Measurements from ENCODE around the gene TTLL6.

The TTLL6 gene

GRCh38 chr17:48732688-48733629 lies 84.1 kb downstream of the TTLL6 start:
- no peaks in the 10 kb centered on the region for H4K20me1 ChIP-seq (ENCODE audit: insufficient read depth, low read length, poor library complexity, severe bottlenecking)
- H3F3A ChIP-seq (ENCODE audit: low read depth), result no peaks in the 10 kb centered on the region
- H3K79me2 ChIP-seq (ENCODE audit: insufficient read depth, low read length), result no peaks in the 10 kb centered on the region
- no peak overlapping the region for H3K9ac ChIP-seq (ENCODE audit: low read depth, low read length, poor library complexity, severe bottlenecking)
- H3K9me3 ChIP-seq (ENCODE audit: insufficient read depth, low read depth, low read length), result no peaks in the 10 kb centered on the region
- no peak overlapping the region for H2AFZ ChIP-seq (ENCODE audit: low read length)
- H3K36me3 ChIP-seq (ENCODE audit: insufficient read depth, low read length), result no peaks in the 10 kb centered on the region
- no peak overlapping the region for H3K4me3 ChIP-seq (ENCODE audit: low read length, poor library complexity, severe bottlenecking)
- H3K4me2 ChIP-seq (ENCODE audit: low read depth, low read length, poor library complexity, severe bottlenecking), result no peak overlapping the region
- H3K9me2 ChIP-seq (replicated peaks; ENCODE audit: low read depth, low read length), result no peaks in the 10 kb centered on the region
- peaks cover 14% of the 10 kb centered on the region for H3K27me3 ChIP-seq (ENCODE audit: insufficient read depth, low read length, poor library complexity, severe bottlenecking)
- TF ChIP-seq EZH2phosphoT487 (IDR thresholded peaks at IDR 0.05; ENCODE audit: borderline replicate concordance), result no peak
- TF ChIP-seq CTCF (conservative IDR thresholded peaks at IDR 0.05; ENCODE audit: low read length), result no peak
- H3K4me1 ChIP-seq (ENCODE audit: insufficient read depth, low read length, poor library complexity, severe bottlenecking), result no peaks in the 10 kb centered on the region

GRCh38 chr17:48731355-48731754 lies 85.7 kb downstream of the TTLL6 start:
- peaks cover 9% of the 10 kb centered on the region for H3K27me3 ChIP-seq (ENCODE audit: insufficient read depth, low read length, poor library complexity, severe bottlenecking)
- H3K9me2 ChIP-seq (replicated peaks; ENCODE audit: low read depth, low read length), result no peaks in the 10 kb centered on the region
- no peaks in the 10 kb centered on the region for H3K79me2 ChIP-seq (ENCODE audit: insufficient read depth, low read length)
- no peaks in the 10 kb centered on the region for H3F3A ChIP-seq (ENCODE audit: low read depth)
- H3K4me2 ChIP-seq (ENCODE audit: low read depth, low read length, poor library complexity, severe bottlenecking), result no peak overlapping the region
- no peaks in the 10 kb centered on the region for H4K20me1 ChIP-seq (ENCODE audit: insufficient read depth, low read length, poor library complexity, severe bottlenecking)
- no peaks in the 10 kb centered on the region for H3K36me3 ChIP-seq (ENCODE audit: insufficient read depth, low read length)
- no peaks in the 10 kb centered on the region for H3K4me1 ChIP-seq (ENCODE audit: insufficient read depth, low read length, poor library complexity, severe bottlenecking)
- no peaks in the 10 kb centered on the region for H3K9me3 ChIP-seq (ENCODE audit: insufficient read depth, low read depth, low read length)
- no peak overlapping the region for H2AFZ ChIP-seq (ENCODE audit: low read length)
- H3K9ac ChIP-seq (ENCODE audit: low read depth, low read length, poor library complexity, severe bottlenecking), result no peak overlapping the region
- TF ChIP-seq CTCF (conservative IDR thresholded peaks at IDR 0.05; ENCODE audit: low read length), result no peak
- H3K4me3 ChIP-seq (ENCODE audit: low read length, poor library complexity, severe bottlenecking), result no peak overlapping the region

GRCh38 chr17:48730240-48730550 lies 86.8 kb downstream of the TTLL6 start:
- no peak overlapping the region for H3K4me2 ChIP-seq (ENCODE audit: low read depth, low read length, poor library complexity, severe bottlenecking)
- no peak overlapping the region for H3K9ac ChIP-seq (ENCODE audit: low read depth, low read length, poor library complexity, severe bottlenecking)
- no peaks in the 10 kb centered on the region for H3F3A ChIP-seq (ENCODE audit: low read depth)
- no peaks in the 10 kb centered on the region for H3K4me1 ChIP-seq (ENCODE audit: insufficient read depth, low read length, poor library complexity, severe bottlenecking)
- peaks cover 4% of the 10 kb centered on the region for H3K27me3 ChIP-seq (ENCODE audit: insufficient read depth, low read length, poor library complexity, severe bottlenecking)
- H3K9me2 ChIP-seq (replicated peaks; ENCODE audit: low read depth, low read length), result no peaks in the 10 kb centered on the region
- H2AFZ ChIP-seq (ENCODE audit: low read length), result no peak overlapping the region
- H4K20me1 ChIP-seq (ENCODE audit: insufficient read depth, low read length, poor library complexity, severe bottlenecking), result no peaks in the 10 kb centered on the region
- no peak overlapping the region for H3K4me3 ChIP-seq (ENCODE audit: low read length, poor library complexity, severe bottlenecking)
- no peaks in the 10 kb centered on the region for H3K79me2 ChIP-seq (ENCODE audit: insufficient read depth, low read length)
- TF ChIP-seq EZH2phosphoT487 (IDR thresholded peaks at IDR 0.05; ENCODE audit: borderline replicate concordance) (no peak), CTCF (conservative IDR thresholded peaks at IDR 0.05; ENCODE audit: low read length) (no peak)
- H3K9me3 ChIP-seq (ENCODE audit: insufficient read depth, low read depth, low read length), result no peaks in the 10 kb centered on the region
- no peaks in the 10 kb centered on the region for H3K36me3 ChIP-seq (ENCODE audit: insufficient read depth, low read length)

Data from Loucy (cell line).